Measurements from ENCODE around the gene SYNJ2. TPM values are rescaled to one million over a fixed set of nuclear protein-coding genes. Genes with fewer than 3 reads are reported as not detected.

The SYNJ2 gene
- total RNA-seq, 4 donors from 2014 or later = 6.6 to 15.6 (median 9.8) TPM

DNA sequence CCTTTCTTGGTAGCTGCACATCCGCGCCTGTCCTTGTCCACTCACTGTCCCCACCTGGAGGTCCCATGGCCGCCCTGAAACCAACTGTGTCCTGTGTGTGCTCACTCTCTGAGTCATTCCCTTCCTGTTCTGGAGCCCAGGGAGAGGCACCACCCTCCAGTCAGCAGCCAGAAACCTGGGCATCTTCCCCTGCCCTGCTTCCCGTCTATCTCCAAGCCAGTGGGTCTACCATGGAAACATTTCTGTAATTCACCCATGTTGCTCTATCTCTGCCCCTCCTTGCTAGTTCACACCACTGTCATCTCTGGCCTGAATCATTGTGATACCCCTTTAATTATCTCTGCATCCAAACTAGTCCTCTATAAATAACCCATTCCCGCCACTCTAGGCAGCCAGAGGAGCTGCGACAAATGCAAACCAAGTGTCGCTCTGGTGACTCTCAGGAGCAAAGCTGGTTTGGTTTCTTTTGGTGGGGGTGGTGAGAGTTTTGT, 28.8 kb upstream of the SYNJ2 start:
- Histone ChIP-seq H3K27ac (no peak overlapping the region), H3K4me3 (no peak overlapping the region), H3K9me3 (peaks cover 0 to 12% (median 4%) of the 10 kb centered on the region in 3 donors), H3K27me3 (no peaks in the 10 kb centered on the region), H3K36me3 (no peaks in the 10 kb centered on the region), H3K4me1 (peaks cover 0 to 17% (median 6%) of the 10 kb centered on the region in 3 donors)
- no peak for DNase-seq
- 69 to 80% methylated on average over 7 of the region's 7 CpGs for WGBS, 2 donors
- TF ChIP-seq POLR2A (IDR thresholded peaks at IDR 0.05) = no peak
- TF ChIP-seq, protein P1, sequence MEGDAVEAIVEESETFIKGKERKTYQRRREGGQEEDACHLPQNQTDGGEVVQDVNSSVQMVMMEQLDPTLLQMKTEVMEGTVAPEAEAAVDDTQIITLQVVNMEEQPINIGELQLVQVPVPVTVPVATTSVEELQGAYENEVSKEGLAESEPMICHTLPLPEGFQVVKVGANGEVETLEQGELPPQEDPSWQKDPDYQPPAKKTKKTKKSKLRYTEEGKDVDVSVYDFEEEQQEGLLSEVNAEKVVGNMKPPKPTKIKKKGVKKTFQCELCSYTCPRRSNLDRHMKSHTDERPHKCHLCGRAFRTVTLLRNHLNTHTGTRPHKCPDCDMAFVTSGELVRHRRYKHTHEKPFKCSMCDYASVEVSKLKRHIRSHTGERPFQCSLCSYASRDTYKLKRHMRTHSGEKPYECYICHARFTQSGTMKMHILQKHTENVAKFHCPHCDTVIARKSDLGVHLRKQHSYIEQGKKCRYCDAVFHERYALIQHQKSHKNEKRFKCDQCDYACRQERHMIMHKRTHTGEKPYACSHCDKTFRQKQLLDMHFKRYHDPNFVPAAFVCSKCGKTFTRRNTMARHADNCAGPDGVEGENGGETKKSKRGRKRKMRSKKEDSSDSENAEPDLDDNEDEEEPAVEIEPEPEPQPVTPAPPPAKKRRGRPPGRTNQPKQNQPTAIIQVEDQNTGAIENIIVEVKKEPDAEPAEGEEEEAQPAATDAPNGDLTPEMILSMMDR (IDR thresholded peaks at IDR 0.05) = no peak
- intact Hi-C loops (cut with DNase I) = no loop called here

DNA sequence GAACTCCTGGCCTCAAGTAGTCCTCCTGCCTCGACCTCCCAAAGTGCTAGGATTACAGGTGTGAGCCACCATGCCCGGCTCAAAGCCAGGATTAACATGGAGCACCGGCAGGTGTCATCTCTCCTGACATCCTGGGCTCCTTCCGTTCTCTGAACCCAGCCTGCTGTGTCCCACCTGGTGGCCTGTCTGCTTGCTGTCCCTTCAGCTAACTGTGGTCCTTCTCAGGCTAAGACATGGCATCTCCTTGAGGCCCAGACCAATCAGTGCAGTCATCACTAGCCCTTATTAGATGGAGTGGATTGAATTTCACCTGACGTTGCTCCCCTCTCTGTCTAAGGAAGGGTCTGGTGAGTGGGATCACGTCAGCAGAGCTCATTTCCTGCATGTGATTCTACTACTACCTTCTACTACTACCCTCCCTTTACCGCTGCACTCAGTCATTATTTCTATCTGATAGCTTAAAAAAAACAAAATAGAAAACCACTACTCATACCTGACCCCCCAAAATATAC, 28.0 kb upstream of the SYNJ2 start:
- H3K4me1 ChIP-seq = peaks cover 0 to 17% (median 6%) of the 10 kb centered on the region in 3 donors
- no peaks in the 10 kb centered on the region for H3K27me3 ChIP-seq
- no peaks in the 10 kb centered on the region for H3K36me3 ChIP-seq
- H3K9me3 ChIP-seq = peaks cover 0 to 19% (median 11%) of the 10 kb centered on the region in 3 donors
- peak overlapping the region in 3 of 4 donors; percentile 30 to 55 (median 30) for H3K4me3 ChIP-seq
- peak overlapping the region in 2 of 4 donors; percentile 4 to 52 for H3K27ac ChIP-seq
- DNase-seq = no peak
- WGBS, 2 donors = 69 to 71% methylated on average over 7 of the region's 7 CpGs
- no peak for TF ChIP-seq POLR2A (IDR thresholded peaks at IDR 0.05)
- TF ChIP-seq, protein P1 (IDR thresholded peaks at IDR 0.05) = no peak
- intact Hi-C loops (cut with DNase I) = no loop called here

DNA sequence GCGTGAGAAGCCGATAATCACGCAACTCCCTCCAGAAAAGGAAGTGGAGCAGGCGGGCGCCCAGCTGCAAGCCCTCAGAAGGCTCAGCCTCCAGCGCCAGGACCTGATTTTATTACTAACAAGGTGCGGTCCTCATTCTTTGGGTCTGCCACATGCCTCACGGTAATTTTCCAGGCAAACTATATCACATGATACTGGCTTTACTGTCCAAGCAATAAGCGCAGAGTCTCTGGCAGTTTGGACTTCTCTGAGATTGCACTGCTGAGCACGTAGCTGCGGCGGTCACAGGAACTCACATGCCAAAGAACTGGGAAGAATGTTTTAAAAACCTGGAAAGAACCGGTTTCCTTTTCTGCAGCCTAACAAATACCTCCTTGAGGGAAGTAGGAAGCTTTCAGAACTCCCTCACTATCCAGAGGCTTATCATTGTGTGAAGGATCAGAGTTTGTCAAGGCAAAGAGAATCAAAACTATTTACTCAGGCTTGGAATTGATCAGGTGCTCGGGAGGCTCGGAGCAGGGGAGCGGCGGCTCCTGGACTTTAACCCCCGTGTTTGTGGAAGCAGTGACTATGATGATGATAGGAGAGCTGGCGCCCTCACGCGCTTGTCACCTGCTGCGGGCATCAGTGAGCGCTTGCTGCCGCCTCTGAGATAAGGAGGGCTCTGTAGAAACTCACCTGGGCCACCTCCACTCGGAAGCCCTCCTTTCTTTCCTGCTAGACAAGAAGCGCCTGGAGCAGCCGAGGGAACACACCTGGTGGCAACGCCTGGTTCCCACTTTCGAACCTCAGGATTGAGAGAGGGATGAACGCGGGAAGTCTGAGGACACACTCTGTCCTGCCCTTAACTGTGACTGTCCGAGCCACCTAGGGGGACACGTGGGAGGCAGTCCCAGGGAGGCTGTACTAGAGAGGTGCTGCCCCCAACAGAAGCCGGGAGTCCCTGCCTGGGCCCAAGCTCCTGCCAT, 27.2 kb upstream of the SYNJ2 start:
- Histone ChIP-seq H3K27ac (peak overlapping the region in 3 of 4 donors; percentile 4 to 52 (median 49)), H3K36me3 (no peaks in the 10 kb centered on the region), H3K4me3 (peak overlapping the region; percentile 17 to 55 (median 30)), H3K27me3 (no peaks in the 10 kb centered on the region), H3K9me3 (peaks cover 0 to 27% (median 15%) of the 10 kb centered on the region in 3 donors), H3K4me1 (peaks cover 0 to 17% (median 6%) of the 10 kb centered on the region in 3 donors)
- 32 to 49% methylated on average over 27 to 29 of the region's 34 CpGs for WGBS, 2 donors
- intact Hi-C loops (cut with DNase I) = no loop called here
- DNase-seq = no peak
- TF ChIP-seq, protein P1 (IDR thresholded peaks at IDR 0.05) = no peak
- TF ChIP-seq POLR2A (IDR thresholded peaks at IDR 0.05) = no peak

DNA sequence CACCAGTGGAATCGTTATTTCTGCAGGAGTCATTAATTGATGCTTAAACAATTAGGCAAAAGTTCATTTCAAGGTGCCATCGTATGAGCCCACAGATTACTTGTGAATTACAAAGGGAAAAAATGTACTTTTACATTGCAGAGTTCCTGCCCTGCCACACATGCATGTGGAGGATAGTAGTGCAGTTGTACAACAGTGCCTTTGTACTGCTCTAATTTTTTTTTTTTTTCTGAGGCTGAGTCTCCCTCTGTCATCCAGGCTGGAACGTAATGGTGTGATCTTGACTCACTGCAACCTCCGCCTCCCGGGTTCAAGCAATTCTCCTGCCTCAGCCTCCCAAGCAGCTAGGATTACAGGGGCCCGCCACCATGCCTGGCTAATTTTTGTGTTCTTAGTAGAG, 26.0 kb upstream of the SYNJ2 start:
- 83 to 92% methylated on average over 6 of the region's 6 CpGs for WGBS, 2 donors
- H3K36me3 ChIP-seq = no peaks in the 10 kb centered on the region
- peaks cover 0 to 17% (median 6%) of the 10 kb centered on the region in 3 donors for H3K4me1 ChIP-seq
- no peaks in the 10 kb centered on the region for H3K27me3 ChIP-seq
- no peak for DNase-seq
- H3K4me3 ChIP-seq = no peak overlapping the region
- H3K9me3 ChIP-seq = peaks cover 0 to 28% (median 15%) of the 10 kb centered on the region in 3 donors
- TF ChIP-seq, protein P1 (IDR thresholded peaks at IDR 0.05) = no peak
- no peak for TF ChIP-seq POLR2A (IDR thresholded peaks at IDR 0.05)
- intact Hi-C loops (cut with DNase I) = no loop called here
- H3K27ac ChIP-seq = no peak overlapping the region
